SK-N-SH treated with all-trans-retinoic acid at 6 μM for 48 hours (cell line): ENCODE measurements around the gene SMARCAD1.
"Not testable (repeated sequence)": the region's sequence is repeated elsewhere in the genome, so short reads cannot be mapped to it uniquely, and the experiment has no call there.

Source experiments
- ATAC-seq: fragments of 200-7000 bp; cut with Tn5 transposase; 3 replicates; pipeline ENCODE4 v1.9.1; 2020; ENCODE audit warnings: mild to moderate bottlenecking, moderate library complexity
- ARNTL ChIP-seq: fragments of 450-650 bp; formaldehyde crosslinking; IDR thresholded peaks from 2 replicates; pipeline ENCODE4 v1.5.0; 2020; ENCODE audit warnings: low read depth, mild to moderate bottlenecking, moderate library complexity, borderline replicate concordance
- BACH2 ChIP-seq: fragments of 250-450 bp; sonication (Bioruptor Pico); IDR thresholded peaks from 2 replicates; pipeline ENCODE4 v1.9.0; 2021; ENCODE audit warnings: mild to moderate bottlenecking, borderline replicate concordance
- CSDC2 ChIP-seq: fragments of 250-450 bp; sonication (Bioruptor Pico); IDR thresholded peaks from 2 replicates; pipeline ENCODE4 v1.5.0; 2020; ENCODE audit warnings: mild to moderate bottlenecking, moderate library complexity
- ESRRG ChIP-seq: fragments of 250-450 bp; sonication (Bioruptor Pico); IDR thresholded peaks from 2 replicates; pipeline ENCODE4 v1.6.1; 2021; ENCODE audit warnings: mild to moderate bottlenecking
- GLIS3 ChIP-seq: fragments of 250-450 bp; sonication (Bioruptor Pico); IDR thresholded peaks from 2 replicates; pipeline ENCODE4 v1.5.0; 2020; ENCODE audit warnings: mild to moderate bottlenecking, moderate library complexity
- ISL1 ChIP-seq: fragments of 250-450 bp; sonication (Bioruptor Pico); IDR thresholded peaks from 2 replicates; pipeline ENCODE4 v2.1.2; 2022; ENCODE audit warnings: mild to moderate bottlenecking, moderate library complexity
- OSR1 ChIP-seq: fragments of 250-450 bp; sonication (Bioruptor Pico); IDR thresholded peaks from 2 replicates; pipeline ENCODE4 v1.8.0; 2022; ENCODE audit warnings: moderate library complexity, mild to moderate bottlenecking, inconsistent platforms
- PATZ1 ChIP-seq: fragments of 250-450 bp; sonication (Bioruptor Pico); IDR thresholded peaks from 2 replicates; pipeline ENCODE4 v1.8.0; 2020; ENCODE audit warnings: mild to moderate bottlenecking, moderate library complexity, borderline replicate concordance
- PPARA ChIP-seq: fragments of 250-450 bp; sonication (Bioruptor Pico); IDR thresholded peaks from 2 replicates; pipeline ENCODE4 v1.5.0; 2020; ENCODE audit warnings: mild to moderate bottlenecking, borderline replicate concordance
- RARB ChIP-seq: fragments of 250-450 bp; sonication (Bioruptor Pico); IDR thresholded peaks from 2 replicates; pipeline ENCODE4 v1.8.0; 2021; ENCODE audit warnings: mild to moderate bottlenecking, moderate library complexity
- SNAI2 ChIP-seq: fragments of 250-450 bp; sonication (Bioruptor Pico); IDR thresholded peaks from 2 replicates; pipeline ENCODE4 v1.5.0; 2020; ENCODE audit warnings: mild to moderate bottlenecking, moderate library complexity
- TCF4 ChIP-seq: fragments of 250-450 bp; sonication (Bioruptor Pico); IDR thresholded peaks from 2 replicates; pipeline ENCODE4 v1.8.0; 2021; ENCODE audit warnings: mild to moderate bottlenecking, moderate library complexity, borderline replicate concordance
- TOX ChIP-seq: fragments of 250-450 bp; sonication (Bioruptor Pico); IDR thresholded peaks from 2 replicates; pipeline ENCODE4 v1.8.0; 2021; ENCODE audit warnings: mild to moderate bottlenecking, moderate library complexity, borderline replicate concordance
- TSHZ2 ChIP-seq: fragments of 250-450 bp; sonication (Bioruptor Pico); IDR thresholded peaks from 2 replicates; pipeline ENCODE4 v1.5.0; 2020; ENCODE audit warnings: mild to moderate bottlenecking, moderate library complexity
- ZC3H10 ChIP-seq: fragments of 250-450 bp; sonication (Bioruptor Pico); IDR thresholded peaks from 2 replicates; pipeline ENCODE4 v1.5.1; 2021; ENCODE audit warnings: mild to moderate bottlenecking, moderate library complexity
- ZFP3 ChIP-seq: fragments of 250-450 bp; sonication (Bioruptor Pico); IDR thresholded peaks from 2 replicates; pipeline ENCODE4 v1.5.0; 2020; ENCODE audit warnings: mild to moderate bottlenecking, moderate library complexity
- ZFP30 ChIP-seq: fragments of 450-650 bp; formaldehyde crosslinking; IDR thresholded peaks from 2 replicates; pipeline ENCODE4 v1.5.0; 2022; ENCODE audit warnings: mild to moderate bottlenecking, moderate library complexity
- ZNF565 ChIP-seq: fragments of 450-650 bp; formaldehyde crosslinking; conservative IDR thresholded peaks from 2 replicates; pipeline ENCODE4 v1.5.0; 2020; ENCODE audit warnings: low read depth, mild to moderate bottlenecking, moderate library complexity
- ZNF70 ChIP-seq: fragments of 450-650 bp; formaldehyde crosslinking; IDR thresholded peaks from 2 replicates; pipeline ENCODE4 v1.5.0; 2020; ENCODE audit warnings: mild to moderate bottlenecking, moderate library complexity
- ZNF8 ChIP-seq: fragments of 450-650 bp; formaldehyde crosslinking; IDR thresholded peaks from 2 replicates; pipeline ENCODE4 v1.5.0; 2020; ENCODE audit warnings: mild to moderate bottlenecking, moderate library complexity
- TF ChIP-seq, protein P1 (sequence below): fragments of 250-450 bp; sonication (Bioruptor Pico); IDR thresholded peaks from 2 replicates; pipeline ENCODE4 v1.5.1; 2020; ENCODE audit warnings: low read depth, mild to moderate bottlenecking, moderate library complexity
- TF ChIP-seq, protein P2 (sequence below): fragments of 250-450 bp; sonication (Bioruptor Pico); IDR thresholded peaks from 2 replicates; pipeline ENCODE4 v1.8.0; 2021; ENCODE audit warnings: low read depth, mild to moderate bottlenecking, moderate library complexity, borderline replicate concordance

The SMARCAD1 gene

DNA sequence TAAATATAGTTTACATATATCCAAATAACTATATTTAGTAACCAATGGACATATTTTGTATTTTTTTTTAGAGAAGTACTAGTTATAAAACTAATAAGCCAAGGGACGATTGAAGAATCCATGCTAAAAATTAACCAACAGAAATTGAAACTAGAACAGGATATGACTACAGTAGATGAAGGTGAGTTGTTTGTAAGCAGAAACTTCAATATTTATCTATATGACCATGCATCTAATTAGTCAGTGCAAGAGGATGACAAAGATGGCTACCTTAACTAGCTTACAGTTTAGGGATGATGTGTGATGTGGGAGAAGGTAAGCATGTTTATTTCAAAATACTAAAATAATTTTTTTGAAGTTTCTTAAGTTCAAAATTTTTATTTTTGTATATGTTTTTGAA lies 77.2 kb downstream of the SMARCAD1 start:
- ATAC-seq: no peak
- TF ChIP-seq ZFP3 (CRISPR knock-in tag) (no peak), BACH2 (CRISPR knock-in tag) (no peak), ISL1 (no peak), ZC3H10 (CRISPR knock-in tag) (no peak), TSHZ2 (CRISPR knock-in tag) (no peak), ZFP30 (CRISPR knock-in tag) (no peak), TCF4 (CRISPR knock-in tag) (no peak), PPARA (CRISPR knock-in tag) (no peak), ARNTL (CRISPR knock-in tag) (no peak), ZNF565 (CRISPR knock-in tag) (no peak), ESRRG (no peak), TOX (no peak), ZNF8 (CRISPR knock-in tag) (no peak)
- TF ChIP-seq, protein P1, sequence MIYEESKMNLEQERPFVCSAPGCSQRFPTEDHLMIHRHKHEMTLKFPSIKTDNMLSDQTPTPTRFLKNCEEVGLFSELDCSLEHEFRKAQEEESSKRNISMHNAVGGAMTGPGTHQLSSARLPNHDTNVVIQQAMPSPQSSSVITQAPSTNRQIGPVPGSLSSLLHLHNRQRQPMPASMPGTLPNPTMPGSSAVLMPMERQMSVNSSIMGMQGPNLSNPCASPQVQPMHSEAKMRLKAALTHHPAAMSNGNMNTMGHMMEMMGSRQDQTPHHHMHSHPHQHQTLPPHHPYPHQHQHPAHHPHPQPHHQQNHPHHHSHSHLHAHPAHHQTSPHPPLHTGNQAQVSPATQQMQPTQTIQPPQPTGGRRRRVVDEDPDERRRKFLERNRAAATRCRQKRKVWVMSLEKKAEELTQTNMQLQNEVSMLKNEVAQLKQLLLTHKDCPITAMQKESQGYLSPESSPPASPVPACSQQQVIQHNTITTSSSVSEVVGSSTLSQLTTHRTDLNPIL: no peak
- TF ChIP-seq, protein P2, sequence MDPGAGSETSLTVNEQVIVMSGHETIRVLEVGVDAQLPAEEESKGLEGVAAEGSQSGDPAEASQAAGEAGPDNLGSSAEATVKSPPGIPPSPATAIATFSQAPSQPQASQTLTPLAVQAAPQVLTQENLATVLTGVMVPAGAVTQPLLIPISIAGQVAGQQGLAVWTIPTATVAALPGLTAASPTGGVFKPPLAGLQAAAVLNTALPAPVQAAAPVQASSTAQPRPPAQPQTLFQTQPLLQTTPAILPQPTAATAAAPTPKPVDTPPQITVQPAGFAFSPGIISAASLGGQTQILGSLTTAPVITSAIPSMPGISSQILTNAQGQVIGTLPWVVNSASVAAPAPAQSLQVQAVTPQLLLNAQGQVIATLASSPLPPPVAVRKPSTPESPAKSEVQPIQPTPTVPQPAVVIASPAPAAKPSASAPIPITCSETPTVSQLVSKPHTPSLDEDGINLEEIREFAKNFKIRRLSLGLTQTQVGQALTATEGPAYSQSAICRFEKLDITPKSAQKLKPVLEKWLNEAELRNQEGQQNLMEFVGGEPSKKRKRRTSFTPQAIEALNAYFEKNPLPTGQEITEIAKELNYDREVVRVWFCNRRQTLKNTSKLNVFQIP: no peak
- TF ChIP-seq, all 23 proteins: peak for 0

- ATAC-seq: no peak
- TF ChIP-seq ARNTL (CRISPR knock-in tag) (no peak), SNAI2 (no peak), GLIS3 (no peak), PATZ1 (CRISPR knock-in tag) (no peak), CSDC2 (no peak), RARB (CRISPR knock-in tag) (no peak), ZNF8 (CRISPR knock-in tag) (no peak)
Observed at GRCh38 chr4:94285666-94286065, 78.0 kb downstream of the SMARCAD1 start.

DNA sequence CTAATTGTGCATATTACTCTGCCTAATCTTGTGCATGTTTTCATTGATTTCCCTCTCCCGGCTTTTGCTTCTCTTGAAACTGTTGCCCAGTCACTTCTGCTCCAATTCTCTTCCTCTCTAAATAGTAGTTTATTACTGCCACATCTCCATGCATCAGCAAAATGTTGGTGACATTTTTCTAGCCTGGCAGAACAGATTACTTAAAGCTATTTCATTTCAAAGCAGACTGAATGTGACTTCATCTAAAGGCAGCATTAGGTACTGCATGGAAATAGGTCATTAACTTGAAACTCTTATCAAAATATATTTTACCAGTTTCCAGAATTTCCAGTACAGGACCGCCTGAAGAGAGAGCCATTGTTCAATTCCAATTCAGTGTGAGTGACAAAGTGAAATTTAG lies 82.6 kb downstream of the SMARCAD1 start:
- TF ChIP-seq TOX (no peak), ZNF8 (CRISPR knock-in tag) (no peak), GLIS3 (no peak), RARB (CRISPR knock-in tag) (no peak), ZC3H10 (CRISPR knock-in tag) (no peak), OSR1 (no peak), TSHZ2 (CRISPR knock-in tag) (no peak), TCF4 (CRISPR knock-in tag) (no peak), ISL1 (no peak), ZNF70 (CRISPR knock-in tag) (no peak), ESRRG (no peak), BACH2 (CRISPR knock-in tag) (no peak)
- ATAC-seq: no peak

- ATAC-seq: not testable (repeated sequence)
Observed at GRCh38 chr4:94293981-94294380, 86.3 kb downstream of the SMARCAD1 start.

- ATAC-seq: not testable (repeated sequence)
Observed at GRCh38 chr4:94295473-94295872, 87.8 kb downstream of the SMARCAD1 start.
